CD4-positive, CD25-positive, alpha-beta regulatory T cell (primary cell): Measurements from ENCODE around the gene TMEM161B. TPM values are rescaled to one million over a fixed set of nuclear protein-coding genes. Genes with fewer than 3 reads are reported as not detected.
"Not testable (repeated sequence)": the region's sequence is repeated elsewhere in the genome, so short reads cannot be mapped to it uniquely, and the experiment has no call there.

Experiments
- ATAC-seq, 2 donors: fragments of 150-1000 bp; cut with Tn5 transposase; one replicate each; pipeline ENCODE4 v1.10.0; 2021; ENCODE audit warnings: low read depth in 2 of 2, moderate number of reproducible peaks in 2 of 2, moderate library complexity in 1 of 2
- DNase-seq, 3 donors: peaks; one replicate each; pipeline versions ENCODE4 v3.0.0 to v3.0.0-alpha.2; 2012 to 2022; ENCODE audit warnings: mixed read lengths in 1 of 3
- H3K27ac ChIP-seq: one replicate; pipeline ENCODE4 v1.7.0; 2013; ENCODE audit warnings: mild to moderate bottlenecking, low read length; ENCODE audit not compliant: insufficient read depth, poor library complexity, severe bottlenecking
- H3K27me3 ChIP-seq: one replicate; pipeline ENCODE4 v1.7.0; 2013; ENCODE audit warnings: low read length; ENCODE audit not compliant: control insufficient read depth, insufficient read depth
- H3K36me3 ChIP-seq: one replicate; pipeline ENCODE4 v1.7.0; 2013; ENCODE audit warnings: mild to moderate bottlenecking, low read length, moderate library complexity; ENCODE audit not compliant: control insufficient read depth, insufficient read depth
- H3K4me1 ChIP-seq: 2 replicates; pipeline ENCODE4 v1.7.0; 2013; ENCODE audit warnings: mild to moderate bottlenecking, low read length; ENCODE audit not compliant: insufficient read depth, control insufficient read depth, poor library complexity, severe bottlenecking
- H3K4me3 ChIP-seq: one replicate; pipeline ENCODE4 v1.7.0; 2013; ENCODE audit warnings: low read depth, mild to moderate bottlenecking, low read length, moderate library complexity
- H3K9me3 ChIP-seq, 2 experiments: 1 replicate in 1 of 2; 2 replicates in 1 of 2; pipeline ENCODE4 v1.7.0; 2013; ENCODE audit warnings: low read length in 2 of 2, mild to moderate bottlenecking in 1 of 2, moderate library complexity in 1 of 2; ENCODE audit not compliant: control insufficient read depth in 2 of 2
- H3K27ac Mint-ChIP-seq, 3 donors: one replicate each; pipeline ENCODE4 v1.8.0; 2020 to 2022; ENCODE audit warnings: mild to moderate bottlenecking in 3 of 3, mixed read lengths in 3 of 3, moderate library complexity in 2 of 3
- H3K27me3 Mint-ChIP-seq: one replicate; pipeline ENCODE4 v1.8.0; 2022; ENCODE audit warnings: mild to moderate bottlenecking, mixed read lengths
- H3K36me3 Mint-ChIP-seq: one replicate; pipeline ENCODE4 v1.8.0; 2020; ENCODE audit warnings: mixed read lengths
- H3K4me1 Mint-ChIP-seq, 4 donors: one replicate each; pipeline ENCODE4 v1.8.0; 2020 to 2022; ENCODE audit warnings: mixed read lengths in 4 of 4, mild to moderate bottlenecking in 1 of 4
- H3K4me3 Mint-ChIP-seq, 4 donors: one replicate each; pipeline ENCODE4 v1.8.0; 2020 to 2022; ENCODE audit warnings: mild to moderate bottlenecking in 4 of 4, mixed read lengths in 4 of 4, moderate library complexity in 3 of 4
- H3K9me3 Mint-ChIP-seq, 7 donors: one replicate each; pipeline ENCODE4 v1.8.0; 2020 to 2022; ENCODE audit warnings: mixed read lengths in 7 of 7, mild to moderate bottlenecking in 3 of 7, moderate library complexity in 2 of 7
- polyA plus RNA-seq, 4 donors: library from polyadenylated mRNA; unstranded; fragments of 300-500 nt; fragmentation: Illumina TruSeq; gene quantifications; one replicate each; pipeline ENCODE4 v1.2.3, GENCODE V29; 2021
- total RNA-seq: library from RNA; stranded (reverse); gene quantifications from one replicate; pipeline ENCODE4 v1.2.3, GENCODE V29; 2022

TMEM161B gene
- total and polyA plus RNA-seq, 5 donors from 2014 or later: 7.4 to 30.1 (median 13.8) TPM

- Mint-ChIP-seq H3K27ac (peak overlapping the region; percentile 56 to 91 (median 90)), H3K4me3 (peak overlapping the region; percentile 1 to 84 (median 26)), H3K9me3 (no peaks in the 10 kb centered on the region), H3K27me3 (no peaks in the 10 kb centered on the region), H3K4me1 (peaks cover 0 to 16% (median 13%) of the 10 kb centered on the region in 4 donors), H3K36me3 (peaks cover 45% of the 10 kb centered on the region)
- H3K9me3 ChIP-seq: no peaks in the 10 kb centered on the region
- H3K27me3 ChIP-seq: no peaks in the 10 kb centered on the region
- peaks cover 21% of the 10 kb centered on the region for H3K36me3 ChIP-seq
- H3K4me3 ChIP-seq: peak overlapping the region; percentile 62
- ATAC-seq (peak; percentile 90 to 94), DNase-seq (peak; percentile 13 to 66 (median 55))
- H3K4me1 ChIP-seq: peaks cover 10% of the 10 kb centered on the region
- peak overlapping the region; percentile 64 for H3K27ac ChIP-seq
These were observed 64.5 kb downstream of the TMEM161B start for GRCh38 chr5:88203981-88204750.

- Mint-ChIP-seq H3K4me1 (peaks cover 0 to 6% (median 0%) of the 10 kb centered on the region in 4 donors), H3K27ac (no peak overlapping the region), H3K4me3 (no peak overlapping the region), H3K36me3 (peaks cover 63% of the 10 kb centered on the region), H3K9me3 (peaks cover 0 to 23% (median 4%) of the 10 kb centered on the region in 7 donors), H3K27me3 (no peaks in the 10 kb centered on the region)
- peaks cover 35% of the 10 kb centered on the region for H3K36me3 ChIP-seq
- H3K27ac ChIP-seq: no peak overlapping the region
- ATAC-seq: no peak
- no peak for DNase-seq
- no peak overlapping the region for H3K4me3 ChIP-seq
- H3K9me3 ChIP-seq: peaks cover 0 to 4% of the 10 kb centered on the region in 2 experiments
- no peaks in the 10 kb centered on the region for H3K4me1 ChIP-seq
- H3K27me3 ChIP-seq: no peaks in the 10 kb centered on the region
These were observed 73.0 kb downstream of the TMEM161B start for GRCh38 chr5:88195636-88196035.

GRCh38 chr5:88193896-88194295 is 74.7 kb downstream of the TMEM161B start:
- Mint-ChIP-seq H3K27ac (no peak overlapping the region), H3K9me3 (peaks cover 2 to 32% (median 6%) of the 10 kb centered on the region in 7 donors), H3K4me1 (peaks cover 0 to 7% (median 0%) of the 10 kb centered on the region in 4 donors), H3K36me3 (peaks cover 51% of the 10 kb centered on the region), H3K27me3 (no peaks in the 10 kb centered on the region), H3K4me3 (no peak overlapping the region)
- DNase-seq (no peak), ATAC-seq (no peak)
- H3K36me3 ChIP-seq: peaks cover 25% of the 10 kb centered on the region
- peaks cover under 1 to 11% of the 10 kb centered on the region in 2 experiments for H3K9me3 ChIP-seq
- no peaks in the 10 kb centered on the region for H3K27me3 ChIP-seq
- H3K27ac ChIP-seq: no peak overlapping the region
- no peaks in the 10 kb centered on the region for H3K4me1 ChIP-seq
- H3K4me3 ChIP-seq: no peak overlapping the region

GRCh38 chr5:88190106-88190834 is 78.4 kb downstream of the TMEM161B start:
- Histone ChIP-seq H3K4me1 (no peaks in the 10 kb centered on the region), H3K4me3 (no peak overlapping the region), H3K27me3 (no peaks in the 10 kb centered on the region), H3K9me3 (peaks cover 10 to 35% of the 10 kb centered on the region in 2 experiments), H3K36me3 (peaks cover 11% of the 10 kb centered on the region), H3K27ac (no peak overlapping the region)
- H3K9me3 Mint-ChIP-seq: peaks cover 3 to 41% (median 14%) of the 10 kb centered on the region in 7 donors
- H3K27ac Mint-ChIP-seq: no peak overlapping the region
- DNase-seq: no peak
- peaks cover 36% of the 10 kb centered on the region for H3K36me3 Mint-ChIP-seq
- H3K4me3 Mint-ChIP-seq: no peak overlapping the region
- no peaks in the 10 kb centered on the region for H3K27me3 Mint-ChIP-seq
- ATAC-seq: no peak
- peaks cover 0 to 7% (median 0%) of the 10 kb centered on the region in 4 donors for H3K4me1 Mint-ChIP-seq

- H3K27me3 Mint-ChIP-seq, H3K27me3 ChIP-seq, H3K4me1 Mint-ChIP-seq, H3K27ac ChIP-seq, ATAC-seq, H3K4me3 ChIP-seq, H3K27ac Mint-ChIP-seq, H3K4me3 Mint-ChIP-seq, DNase-seq, H3K4me1 ChIP-seq: not testable (repeated sequence)
- Histone ChIP-seq H3K36me3 (peaks cover 13% of the 10 kb centered on the region), H3K9me3 (peaks cover 10 to 35% of the 10 kb centered on the region in 2 experiments)
- Mint-ChIP-seq H3K9me3 (peaks cover 3 to 41% (median 14%) of the 10 kb centered on the region in 7 donors), H3K36me3 (peaks cover 29% of the 10 kb centered on the region)
These were observed 79.2 kb downstream of the TMEM161B start for GRCh38 chr5:88189484-88189883.

- no peaks in the 10 kb centered on the region for H3K27me3 Mint-ChIP-seq
- no peak overlapping the region for H3K27ac Mint-ChIP-seq
- Histone ChIP-seq H3K4me1 (no peaks in the 10 kb centered on the region), H3K36me3 (peaks cover 8% of the 10 kb centered on the region), H3K27ac (no peak overlapping the region), H3K9me3 (peaks cover 10 to 35% of the 10 kb centered on the region in 2 experiments), H3K4me3 (no peak overlapping the region), H3K27me3 (no peaks in the 10 kb centered on the region)
- H3K4me1 Mint-ChIP-seq: peaks cover 0 to 7% (median 0%) of the 10 kb centered on the region in 4 donors
- ATAC-seq (no peak), DNase-seq (peak in 1 of 3 donors; percentile 5)
- peaks cover 3 to 37% (median 14%) of the 10 kb centered on the region in 7 donors for H3K9me3 Mint-ChIP-seq
- H3K36me3 Mint-ChIP-seq: peaks cover 20% of the 10 kb centered on the region
- no peak overlapping the region for H3K4me3 Mint-ChIP-seq
These were observed 80.0 kb downstream of the TMEM161B start for GRCh38 chr5:88188458-88189132.

GRCh38 chr5:88183255-88183654 is 85.4 kb downstream of the TMEM161B start:
- Histone ChIP-seq H3K27me3 (no peaks in the 10 kb centered on the region), H3K36me3 (peaks cover 3% of the 10 kb centered on the region), H3K9me3 (peaks cover 3 to 17% of the 10 kb centered on the region in 2 experiments), H3K4me3 (no peak overlapping the region), H3K4me1 (no peaks in the 10 kb centered on the region), H3K27ac (no peak overlapping the region)
- no peak overlapping the region for H3K27ac Mint-ChIP-seq
- peaks cover 0 to 14% (median 2%) of the 10 kb centered on the region in 7 donors for H3K9me3 Mint-ChIP-seq
- no peak for ATAC-seq
- H3K4me1 Mint-ChIP-seq: no peaks in the 10 kb centered on the region
- no peak for DNase-seq
- H3K36me3 Mint-ChIP-seq: peaks cover under 1% of the 10 kb centered on the region
- H3K4me3 Mint-ChIP-seq: no peak overlapping the region
- no peaks in the 10 kb centered on the region for H3K27me3 Mint-ChIP-seq
